Hematopoietic multipotent progenitor cell treated with erythropoietin and hydrocortisone succinate and interleukin-3 and kit ligand, for 4 days (in vitro differentiated cells): Measurements from ENCODE around the gene WDR44.
A peak's percentile ranks its signal among the peaks of the same experiment; 100 is the strongest.
"Not testable (repeated sequence)": the region's sequence is repeated elsewhere in the genome, so short reads cannot be mapped to it uniquely, and the experiment has no call there.

Experiments
- DNase-seq: peaks from one replicate; pipeline ENCODE4 v3.0.0-alpha.2; 2015

The WDR44 gene

GRCh38 chrX:118345464-118346257 lies at the start of gene WDR44:
Gene WDR44 (plus strand): TSS chrX:118346106. CDS start chrX:118346504, 398 bp downstream.
- peak; percentile 98 for DNase-seq

GRCh38 chrX:118305827-118306226 lies 40.1 kb upstream of the WDR44 start:
- not testable (repeated sequence) for DNase-seq

- DNase-seq: no peak
These were observed 30.4 kb upstream of the WDR44 start for GRCh38 chrX:118315529-118315928.

GRCh38 chrX:118324588-118324987 lies 21.3 kb upstream of the WDR44 start:
- DNase-seq: peak; percentile 56

- DNase-seq: peak; percentile 44
These were observed 20.5 kb upstream of the WDR44 start for GRCh38 chrX:118325453-118325852.

- DNase-seq: peak; percentile 91
These were observed 16.7 kb upstream of the WDR44 start for GRCh38 chrX:118329175-118329574.

- DNase-seq: peak; percentile 16
These were observed 8.2 kb upstream of the WDR44 start for GRCh38 chrX:118337687-118338086.

GRCh38 chrX:118338930-118339329 lies 7.0 kb upstream of the WDR44 start:
- DNase-seq: no peak

- DNase-seq: peak; percentile 19
These were observed 852 bp upstream of the WDR44 start for GRCh38 chrX:118345045-118345463.

GRCh38 chrX:118346258-118347094 lies 570 bp downstream of the WDR44 start:
- peak; percentile 65 for DNase-seq

- DNase-seq: peak; percentile 80
These were observed 1.2 kb downstream of the WDR44 start for GRCh38 chrX:118347131-118347530.

GRCh38 chrX:118347736-118348135 lies 1.8 kb downstream of the WDR44 start:
- no peak for DNase-seq

- no peak for DNase-seq
These were observed 2.4 kb downstream of the WDR44 start for GRCh38 chrX:118348186-118348810.

GRCh38 chrX:118349188-118349587 lies 3.3 kb downstream of the WDR44 start:
- DNase-seq: no peak

GRCh38 chrX:118350221-118350620 lies 4.3 kb downstream of the WDR44 start:
- peak; percentile 42 for DNase-seq

- DNase-seq: peak; percentile 13
These were observed 4.8 kb downstream of the WDR44 start for GRCh38 chrX:118350706-118351105.

- no peak for DNase-seq
These were observed 6.7 kb downstream of the WDR44 start for GRCh38 chrX:118352566-118352965.

- DNase-seq: peak; percentile 15
These were observed 7.4 kb downstream of the WDR44 start for GRCh38 chrX:118353081-118353850.

- DNase-seq: peak; percentile 15
These were observed 9.5 kb downstream of the WDR44 start for GRCh38 chrX:118355225-118355920.

GRCh38 chrX:118356154-118356701 lies 10.3 kb downstream of the WDR44 start:
- DNase-seq: no peak

GRCh38 chrX:118360429-118361125 lies 14.7 kb downstream of the WDR44 start:
- no peak for DNase-seq
